NCI-H2196 treated with DMSO at 0.1 percent for 48 hours (cell line): Measurements from ENCODE around the gene REELD1.

Experiments
- DNase-seq: peaks from one replicate; lab custom pipeline; 2025; ENCODE audit not compliant: unreplicated experiment; lab: John Stamatoyannopoulos, UW

Gene REELD1

GRCh38 chr4:146224326-146224966 is 10.1 kb downstream of the REELD1 start:
- DNase-seq, result no peak

GRCh38 chr4:146229406-146229805 is 15.1 kb downstream of the REELD1 start:
- no peak for DNase-seq

- no peak for DNase-seq
Observed at GRCh38 chr4:146232131-146232722, 17.9 kb downstream of the REELD1 start.

- DNase-seq, result no peak
Observed at GRCh38 chr4:146235654-146236177, 21.4 kb downstream of the REELD1 start.

- DNase-seq, result no peak
Observed at GRCh38 chr4:146236216-146236615, 21.9 kb downstream of the REELD1 start.

GRCh38 chr4:146237092-146237491 is 22.8 kb downstream of the REELD1 start:
- DNase-seq, result no peak

GRCh38 chr4:146238107-146238506 is 23.8 kb downstream of the REELD1 start:
- DNase-seq, result no peak

- no peak for DNase-seq
Observed at GRCh38 chr4:146243141-146243882, 29.0 kb downstream of the REELD1 start.

GRCh38 chr4:146243883-146244277 is 29.5 kb downstream of the REELD1 start:
- no peak for DNase-seq

- DNase-seq, result no peak
Observed at GRCh38 chr4:146244496-146244895, 30.2 kb downstream of the REELD1 start.

- DNase-seq, result no peak
Observed at GRCh38 chr4:146245246-146245645, 30.9 kb downstream of the REELD1 start.

- no peak for DNase-seq
Observed at GRCh38 chr4:146245850-146246249, 31.5 kb downstream of the REELD1 start.

GRCh38 chr4:146246381-146246780 is 32.0 kb downstream of the REELD1 start:
- no peak for DNase-seq

GRCh38 chr4:146247356-146247755 is 33.0 kb downstream of the REELD1 start:
- DNase-seq, result no peak

GRCh38 chr4:146252969-146253611 is 38.8 kb downstream of the REELD1 start:
- DNase-seq, result no peak

GRCh38 chr4:146255463-146255862 is 41.1 kb downstream of the REELD1 start:
- no peak for DNase-seq

GRCh38 chr4:146255874-146256273 is 41.5 kb downstream of the REELD1 start:
- no peak for DNase-seq

GRCh38 chr4:146256328-146256727 is 42.0 kb downstream of the REELD1 start:
- no peak for DNase-seq

- no peak for DNase-seq
Observed at GRCh38 chr4:146257511-146257910, 43.2 kb downstream of the REELD1 start.

- DNase-seq, result no peak
Observed at GRCh38 chr4:146260521-146260920, 46.2 kb downstream of the REELD1 start.

- no peak for DNase-seq
Observed at GRCh38 chr4:146261041-146261440, 46.7 kb downstream of the REELD1 start.

- no peak for DNase-seq
Observed at GRCh38 chr4:146263793-146264192, 49.5 kb downstream of the REELD1 start.
